A549 treated with AZD9567 at 1 μM for 4 hours (cell line): ENCODE data around the gene CCDC146. TPM values are rescaled to one million over a fixed set of nuclear protein-coding genes. Genes with fewer than 3 reads are reported as not detected.

Source experiments
- total RNA-seq: library from RNA; stranded (reverse); fragments of 200-300 nt; extraction: Qiagen RNA extraction; gene quantifications from 5 replicates; pipeline ENCODE4 v1.2.3, GENCODE V29; 2022; ENCODE audit not compliant: insufficient read depth

Gene CCDC146, protein sequence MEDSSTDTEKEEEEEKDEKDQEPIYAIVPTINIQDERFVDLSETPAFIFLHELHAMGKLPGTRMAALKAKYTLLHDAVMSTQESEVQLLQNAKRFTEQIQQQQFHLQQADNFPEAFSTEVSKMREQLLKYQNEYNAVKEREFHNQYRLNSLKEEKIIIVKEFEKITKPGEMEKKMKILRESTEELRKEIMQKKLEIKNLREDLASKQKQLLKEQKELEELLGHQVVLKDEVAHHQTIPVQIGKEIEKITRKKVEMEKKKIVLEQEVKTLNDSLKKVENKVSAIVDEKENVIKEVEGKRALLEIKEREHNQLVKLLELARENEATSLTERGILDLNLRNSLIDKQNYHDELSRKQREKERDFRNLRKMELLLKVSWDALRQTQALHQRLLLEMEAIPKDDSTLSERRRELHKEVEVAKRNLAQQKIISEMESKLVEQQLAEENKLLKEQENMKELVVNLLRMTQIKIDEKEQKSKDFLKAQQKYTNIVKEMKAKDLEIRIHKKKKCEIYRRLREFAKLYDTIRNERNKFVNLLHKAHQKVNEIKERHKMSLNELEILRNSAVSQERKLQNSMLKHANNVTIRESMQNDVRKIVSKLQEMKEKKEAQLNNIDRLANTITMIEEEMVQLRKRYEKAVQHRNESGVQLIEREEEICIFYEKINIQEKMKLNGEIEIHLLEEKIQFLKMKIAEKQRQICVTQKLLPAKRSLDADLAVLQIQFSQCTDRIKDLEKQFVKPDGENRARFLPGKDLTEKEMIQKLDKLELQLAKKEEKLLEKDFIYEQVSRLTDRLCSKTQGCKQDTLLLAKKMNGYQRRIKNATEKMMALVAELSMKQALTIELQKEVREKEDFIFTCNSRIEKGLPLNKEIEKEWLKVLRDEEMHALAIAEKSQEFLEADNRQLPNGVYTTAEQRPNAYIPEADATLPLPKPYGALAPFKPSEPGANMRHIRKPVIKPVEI
- total RNA-seq, result 0.40 to 9.8 TPM (median 0.63 TPM) in 5 replicates

DNA sequence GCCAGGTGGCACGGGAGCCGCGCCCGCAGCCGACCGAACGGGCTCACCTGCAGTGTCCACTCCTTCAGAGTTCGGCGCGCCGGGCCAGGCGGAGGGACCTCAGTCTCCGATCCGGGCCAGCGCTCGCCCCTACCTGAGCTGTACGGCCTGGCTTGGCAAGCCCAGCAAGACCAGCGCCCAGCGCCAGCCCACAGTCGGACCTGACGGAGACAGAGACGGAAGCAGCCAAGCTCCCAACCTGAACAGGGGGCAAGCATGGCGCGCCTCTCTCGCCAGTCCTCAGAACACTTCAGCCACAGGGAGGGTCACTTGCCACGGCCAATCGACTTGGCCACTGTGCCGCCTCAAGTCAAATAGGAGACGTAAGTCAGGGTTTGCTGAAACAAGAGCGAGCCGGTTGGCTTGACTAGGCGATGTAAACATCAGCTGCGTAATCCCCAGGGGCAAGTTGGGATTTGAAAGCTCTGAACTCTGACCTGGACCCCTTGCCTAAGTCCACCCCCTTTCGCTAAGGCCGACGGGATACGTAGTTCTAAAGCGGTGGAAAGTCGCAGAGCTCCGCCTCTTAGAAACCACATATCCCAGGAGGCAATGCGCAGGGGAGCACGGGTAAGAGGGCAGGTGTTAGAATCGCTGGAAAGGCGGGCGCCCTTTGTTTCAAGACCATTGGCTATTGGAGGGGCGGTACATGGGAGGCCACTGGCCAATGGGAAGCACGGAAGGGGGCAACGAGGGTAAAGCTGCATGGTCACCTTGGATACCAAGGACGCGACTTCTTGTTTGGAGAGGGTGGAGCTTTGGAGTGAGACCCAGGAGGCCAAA, at the start of gene CCDC146:
TSS of gene CCDC146 (plus strand) at position 756 of the 822 bp plus-strand sequence. CDS start 45,054 bp downstream, outside the sequence.

DNA sequence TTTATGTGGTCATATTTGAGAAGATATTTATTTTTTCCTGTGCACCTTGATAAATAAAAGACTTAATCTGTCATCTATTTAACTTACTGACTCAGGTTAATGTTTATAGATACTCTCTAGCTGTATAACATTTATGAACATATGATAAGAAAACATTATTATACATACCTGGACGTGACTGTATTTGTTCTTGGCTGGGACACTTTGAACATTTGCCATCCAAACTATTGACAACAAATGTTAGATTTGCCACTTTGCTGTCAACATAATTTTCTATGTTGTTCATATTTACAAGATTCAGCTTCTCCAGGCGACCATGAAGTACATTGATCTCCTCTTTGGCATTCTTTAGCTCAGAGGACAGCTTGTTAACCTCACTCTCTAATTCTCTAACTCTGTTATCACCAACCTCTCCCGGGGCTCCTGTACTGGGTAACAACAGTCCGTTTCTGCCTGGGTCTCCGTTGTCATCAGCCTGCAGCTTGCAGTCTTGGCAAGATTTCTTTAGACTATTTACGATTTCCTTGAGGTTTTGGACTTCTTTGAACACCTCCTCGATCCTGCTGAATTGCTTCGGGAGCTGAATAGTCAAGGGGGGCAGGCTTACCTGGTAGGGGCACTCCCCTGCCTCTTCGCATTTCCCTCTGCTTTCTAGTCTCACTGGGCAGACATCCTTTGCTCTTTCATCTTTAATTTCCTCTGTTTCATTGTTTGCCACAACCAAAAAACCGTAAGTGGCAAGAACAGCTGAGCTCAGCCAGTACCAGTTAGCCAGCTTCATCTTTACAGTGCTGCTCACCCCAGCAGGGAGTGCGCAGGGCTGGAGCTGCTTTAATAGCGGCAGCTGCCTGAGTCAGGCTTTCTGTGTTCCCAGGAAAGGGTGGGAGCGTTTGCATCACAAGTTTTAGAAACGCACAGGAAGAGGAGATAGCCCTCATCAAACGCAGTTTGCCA, 76.9 kb downstream of the CCDC146 start, which contains the start of gene FGL2:
TSS of gene FGL2 (minus strand) at position 807 of the 954 bp plus-strand sequence. CDS start at position 781, 26 bp downstream.

Other genes starting within 250 kb of the CCDC146 start
- not detected in 5 replicates for gene SPDYE17, start 90.3 kb upstream of the CCDC146 start, total RNA-seq
- gene SPDYE18, start 60.1 kb upstream of the CCDC146 start, total RNA-seq, result 0.16 to 0.22 TPM in 2 of 5 replicates, not detected in the others
- not detected in 5 replicates for gene FGL2, start 77.2 kb downstream of the CCDC146 start, total RNA-seq